ENCODE measurements around the gene IL22RA1.

The IL22RA1 gene

GRCh38 chr1:24101796-24102586, 40.9 kb downstream of the IL22RA1 start:
- Histone ChIP-seq H3K9ac (ENCODE audit: low read depth, low read length, poor library complexity, severe bottlenecking) (no peak overlapping the region), H2AFZ (ENCODE audit: low read length) (no peak overlapping the region), H3K27me3 (ENCODE audit: insufficient read depth, low read length, poor library complexity, severe bottlenecking) (no peaks in the 10 kb centered on the region), H3K9me2 (replicated peaks; ENCODE audit: low read depth, low read length) (no peaks in the 10 kb centered on the region), H3K4me1 (ENCODE audit: insufficient read depth, low read length, poor library complexity, severe bottlenecking) (no peaks in the 10 kb centered on the region), H3K4me3 (ENCODE audit: low read length, poor library complexity, severe bottlenecking) (no peak overlapping the region), H3K79me2 (ENCODE audit: insufficient read depth, low read length) (no peaks in the 10 kb centered on the region), H3K9me3 (ENCODE audit: insufficient read depth, low read depth, low read length) (no peaks in the 10 kb centered on the region), H3K4me2 (ENCODE audit: low read depth, low read length, poor library complexity, severe bottlenecking) (no peak overlapping the region), H3K36me3 (ENCODE audit: insufficient read depth, low read length) (no peaks in the 10 kb centered on the region), H3F3A (ENCODE audit: low read depth) (no peaks in the 10 kb centered on the region), H4K20me1 (ENCODE audit: insufficient read depth, low read length, poor library complexity, severe bottlenecking) (no peaks in the 10 kb centered on the region)
- no peak for TF ChIP-seq EZH2phosphoT487 (IDR thresholded peaks at IDR 0.05; ENCODE audit: borderline replicate concordance)
- TF ChIP-seq CTCF (conservative IDR thresholded peaks at IDR 0.05; ENCODE audit: low read length), result no peak

DNA sequence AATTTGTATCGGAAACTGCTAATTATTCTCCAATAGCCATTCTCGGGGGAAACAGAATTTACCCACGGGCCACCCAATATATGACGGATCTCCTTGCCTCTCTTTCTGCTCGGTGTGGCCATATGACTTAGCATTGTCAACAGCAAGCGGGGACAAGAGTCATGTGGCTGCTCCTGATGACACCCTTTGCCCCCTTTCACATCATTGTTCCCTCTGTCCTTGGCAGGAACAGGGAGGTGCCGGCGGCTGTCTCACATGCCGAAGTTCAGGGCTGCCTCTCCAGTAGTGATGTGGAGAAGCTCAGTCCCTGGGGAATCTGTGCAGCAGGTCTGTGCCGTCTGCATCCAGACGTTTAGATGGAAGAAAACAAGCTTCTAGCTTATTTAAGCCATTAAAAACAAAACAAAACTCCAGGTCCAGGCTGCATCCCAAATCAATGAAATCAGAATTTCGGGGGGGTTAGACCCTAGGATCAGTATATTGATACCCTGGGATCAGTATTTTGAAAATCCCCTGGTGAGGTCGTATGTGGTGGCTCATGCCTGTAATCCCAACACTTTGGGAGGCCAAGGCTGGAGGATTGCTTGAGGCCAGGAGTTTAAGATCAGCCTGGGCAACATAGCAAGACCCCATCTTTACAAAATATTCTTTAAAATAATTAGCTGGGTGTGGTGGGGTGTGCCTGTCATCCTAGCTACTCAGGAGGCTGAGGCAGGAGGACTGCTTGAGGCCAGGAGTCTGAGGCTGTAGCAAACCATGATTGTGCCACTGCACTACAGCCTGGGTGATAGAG, 41.8 kb downstream of the IL22RA1 start:
- Histone ChIP-seq H3K9ac (ENCODE audit: low read depth, low read length, poor library complexity, severe bottlenecking) (no peak overlapping the region), H3K9me3 (ENCODE audit: insufficient read depth, low read depth, low read length) (no peaks in the 10 kb centered on the region), H3K27me3 (ENCODE audit: insufficient read depth, low read length, poor library complexity, severe bottlenecking) (no peaks in the 10 kb centered on the region), H3K4me3 (ENCODE audit: low read length, poor library complexity, severe bottlenecking) (no peak overlapping the region), H3K79me2 (ENCODE audit: insufficient read depth, low read length) (no peaks in the 10 kb centered on the region), H3F3A (ENCODE audit: low read depth) (no peaks in the 10 kb centered on the region), H3K9me2 (replicated peaks; ENCODE audit: low read depth, low read length) (no peaks in the 10 kb centered on the region), H4K20me1 (ENCODE audit: insufficient read depth, low read length, poor library complexity, severe bottlenecking) (no peaks in the 10 kb centered on the region), H3K4me2 (ENCODE audit: low read depth, low read length, poor library complexity, severe bottlenecking) (no peak overlapping the region), H2AFZ (ENCODE audit: low read length) (no peak overlapping the region), H3K36me3 (ENCODE audit: insufficient read depth, low read length) (no peaks in the 10 kb centered on the region), H3K4me1 (ENCODE audit: insufficient read depth, low read length, poor library complexity, severe bottlenecking) (no peaks in the 10 kb centered on the region)
- TF ChIP-seq CTCF (conservative IDR thresholded peaks at IDR 0.05; ENCODE audit: low read length) (no peak), EZH2phosphoT487 (IDR thresholded peaks at IDR 0.05; ENCODE audit: borderline replicate concordance) (no peak)

DNA sequence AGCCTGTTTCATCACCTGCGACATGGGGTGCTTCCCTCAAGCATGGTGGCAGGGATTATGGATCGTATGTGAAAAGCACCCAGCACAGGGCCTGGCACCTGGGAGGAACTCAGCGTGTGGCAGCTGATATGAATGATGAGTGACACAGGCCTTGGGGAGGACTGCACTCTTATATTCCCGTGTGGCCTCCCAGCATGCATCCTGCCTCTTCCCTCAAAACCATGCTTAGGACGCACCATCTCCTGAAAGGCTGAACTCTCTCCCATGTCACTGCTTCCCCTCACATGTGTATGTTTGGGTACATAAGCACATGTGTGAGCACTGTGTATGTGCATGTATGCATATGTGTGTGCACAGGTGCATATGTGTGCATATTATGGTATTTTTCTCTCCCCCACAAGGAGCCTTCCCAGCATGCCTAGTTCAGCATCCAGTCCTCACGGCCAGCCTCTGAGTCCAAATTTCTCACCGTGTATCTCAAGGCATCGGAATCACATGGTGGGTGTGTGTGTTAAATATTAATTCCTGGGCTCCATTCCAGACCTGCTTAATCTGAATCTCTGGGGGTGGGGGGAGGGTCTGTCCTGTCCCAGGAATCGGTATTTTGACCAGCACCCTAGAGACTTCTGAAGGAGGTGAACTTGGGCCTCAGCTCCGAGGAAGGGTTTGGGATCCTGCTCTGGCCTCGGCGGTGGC, 43.8 kb downstream of the IL22RA1 start:
- Histone ChIP-seq H4K20me1 (ENCODE audit: insufficient read depth, low read length, poor library complexity, severe bottlenecking) (no peaks in the 10 kb centered on the region), H3K9ac (ENCODE audit: low read depth, low read length, poor library complexity, severe bottlenecking) (no peak overlapping the region), H3K4me2 (ENCODE audit: low read depth, low read length, poor library complexity, severe bottlenecking) (no peak overlapping the region), H2AFZ (ENCODE audit: low read length) (no peak overlapping the region), H3K9me3 (ENCODE audit: insufficient read depth, low read depth, low read length) (no peaks in the 10 kb centered on the region), H3K79me2 (ENCODE audit: insufficient read depth, low read length) (no peaks in the 10 kb centered on the region), H3K27me3 (ENCODE audit: insufficient read depth, low read length, poor library complexity, severe bottlenecking) (no peaks in the 10 kb centered on the region), H3K4me3 (ENCODE audit: low read length, poor library complexity, severe bottlenecking) (no peak overlapping the region), H3K36me3 (ENCODE audit: insufficient read depth, low read length) (no peaks in the 10 kb centered on the region), H3F3A (ENCODE audit: low read depth) (no peaks in the 10 kb centered on the region), H3K9me2 (replicated peaks; ENCODE audit: low read depth, low read length) (no peaks in the 10 kb centered on the region), H3K4me1 (ENCODE audit: insufficient read depth, low read length, poor library complexity, severe bottlenecking) (no peaks in the 10 kb centered on the region)
- TF ChIP-seq EZH2phosphoT487 (IDR thresholded peaks at IDR 0.05; ENCODE audit: borderline replicate concordance) (no peak), CTCF (conservative IDR thresholded peaks at IDR 0.05; ENCODE audit: low read length) (no peak)

Data from Loucy (cell line).